IMR-90 (cell line): ENCODE data around the gene UGT1A1.

Experiments
- BHLHE40 ChIP-seq: fragments of 150-350 bp; IDR thresholded peaks from 2 replicates; pipeline ENCODE4 v1.6.1; 2016; ENCODE audit warnings: mild to moderate bottlenecking, low read depth, low read length
- CEBPB ChIP-seq: IDR thresholded peaks from 2 replicates; pipeline ENCODE4 v1.6.1; 2012; ENCODE audit warnings: low read depth, low read length, improper control_type of control experiment
- CTCF ChIP-seq: conservative IDR thresholded peaks from 2 replicates; pipeline ENCODE4 v1.5.1; 2012; ENCODE audit warnings: mild to moderate bottlenecking, low read depth, low read length, improper control_type of control experiment
- FOS ChIP-seq: fragments of 150-350 bp; IDR thresholded peaks from 2 replicates; pipeline ENCODE4 v1.6.1; 2016; ENCODE audit warnings: low read depth, low read length
- MAFK ChIP-seq: IDR thresholded peaks from 2 replicates; pipeline ENCODE4 v1.6.1; 2012; ENCODE audit warnings: low read depth, low read length, improper control_type of control experiment
- MAZ ChIP-seq: IDR thresholded peaks from 2 replicates; pipeline ENCODE4 v1.6.1; 2012; ENCODE audit warnings: low read depth, mild to moderate bottlenecking, low read length, improper control_type of control experiment, moderate library complexity, borderline replicate concordance
- MXI1 ChIP-seq: IDR thresholded peaks from 2 replicates; pipeline ENCODE4 v1.6.1; 2012; ENCODE audit warnings: low read depth, mild to moderate bottlenecking, low read length, moderate library complexity, borderline replicate concordance
- POLR2A ChIP-seq: IDR thresholded peaks from 2 replicates; pipeline ENCODE4 v1.6.1; 2012; ENCODE audit warnings: mild to moderate bottlenecking, low read depth, low read length
- RAD21 ChIP-seq: IDR thresholded peaks from 2 replicates; pipeline ENCODE4 v1.6.1; 2012; ENCODE audit warnings: low read length, improper control_type of control experiment
- RCOR1 ChIP-seq: IDR thresholded peaks from 2 replicates; pipeline ENCODE4 v1.6.1; 2012; ENCODE audit warnings: mild to moderate bottlenecking, low read length, improper control_type of control experiment; ENCODE audit not compliant: insufficient replicate concordance
- RFX5 ChIP-seq: IDR thresholded peaks from 2 replicates; pipeline ENCODE4 v1.8.0; 2012; ENCODE audit warnings: low read depth, mild to moderate bottlenecking, low read length, moderate library complexity
- SMC3 ChIP-seq: fragments of 150-350 bp; IDR thresholded peaks from 2 replicates; pipeline ENCODE4 v1.6.1; 2016; ENCODE audit warnings: low read depth, mild to moderate bottlenecking, antibody characterized with exemption, low read length, moderate library complexity
- TF ChIP-seq, protein P1 (sequence below): fragments of 150-350 bp; IDR thresholded peaks from 2 replicates; pipeline ENCODE4 v1.6.1; 2016; ENCODE audit warnings: low read depth, mild to moderate bottlenecking, low read length, moderate library complexity, borderline replicate concordance

DNA sequence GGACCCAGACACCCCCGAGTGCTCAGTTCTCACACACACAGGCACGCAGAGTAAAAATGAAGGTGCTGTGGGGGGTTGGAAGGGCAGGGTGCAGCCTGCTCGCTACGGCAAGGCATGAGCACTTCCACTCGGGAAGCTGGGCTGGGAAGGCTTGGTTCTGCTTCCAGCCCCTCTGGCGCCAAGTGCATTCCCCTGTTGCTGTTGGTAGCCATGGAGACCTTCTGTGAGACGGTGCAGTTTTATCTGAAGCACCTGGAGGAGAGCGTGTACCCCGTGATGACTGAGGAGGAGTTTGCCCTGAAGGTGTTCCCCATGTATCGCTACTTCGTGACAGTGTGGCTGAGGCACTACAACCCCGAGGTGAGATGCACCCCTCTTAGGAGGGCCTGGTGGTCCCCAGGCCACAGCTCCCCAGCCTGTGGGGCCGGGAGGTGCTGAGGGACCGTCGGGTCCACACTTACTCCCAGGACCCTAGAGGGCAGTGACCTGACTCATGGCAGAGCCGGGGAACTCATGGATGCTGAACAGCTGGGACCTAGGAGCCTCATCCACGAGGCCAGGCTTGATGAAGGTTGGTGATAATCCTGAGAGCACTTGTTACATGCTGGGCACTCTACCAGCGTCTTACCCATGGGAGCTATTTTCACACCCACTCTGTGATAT lies 33.5 kb downstream of the UGT1A1 start:
- TF ChIP-seq RFX5 (no peak), MAFK (no peak), CEBPB (no peak), FOS (no peak), RAD21 (no peak), POLR2A (no peak), CTCF (no peak), BHLHE40 (no peak), MAZ (no peak), MXI1 (no peak), RCOR1 (no peak), SMC3 (no peak)
- TF ChIP-seq, protein P1, sequence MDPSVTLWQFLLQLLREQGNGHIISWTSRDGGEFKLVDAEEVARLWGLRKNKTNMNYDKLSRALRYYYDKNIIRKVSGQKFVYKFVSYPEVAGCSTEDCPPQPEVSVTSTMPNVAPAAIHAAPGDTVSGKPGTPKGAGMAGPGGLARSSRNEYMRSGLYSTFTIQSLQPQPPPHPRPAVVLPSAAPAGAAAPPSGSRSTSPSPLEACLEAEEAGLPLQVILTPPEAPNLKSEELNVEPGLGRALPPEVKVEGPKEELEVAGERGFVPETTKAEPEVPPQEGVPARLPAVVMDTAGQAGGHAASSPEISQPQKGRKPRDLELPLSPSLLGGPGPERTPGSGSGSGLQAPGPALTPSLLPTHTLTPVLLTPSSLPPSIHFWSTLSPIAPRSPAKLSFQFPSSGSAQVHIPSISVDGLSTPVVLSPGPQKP, result no peak
